ENCODE measurements around the gene FAHD1. TPM values are rescaled to one million over a fixed set of nuclear protein-coding genes. Genes with fewer than 3 reads are reported as not detected.
"Not testable (repeated sequence)": the region's sequence is repeated elsewhere in the genome, so short reads cannot be mapped to it uniquely, and the experiment has no call there.

The FAHD1 gene
- polyA plus RNA-seq, 2 donors, result 26.6 to 40.5 TPM

- Histone ChIP-seq H3K4me1 (ENCODE audit: control insufficient read depth in 2 of 2, insufficient read depth in 2 of 2, low read length in 1 of 2) (peaks cover 4% of the 10 kb centered on the region in 2 donors), H3K27me3 (ENCODE audit: control insufficient read depth in 1 of 2, insufficient read depth in 2 of 2, low read length in 2 of 2) (peaks cover 0 to 7% of the 10 kb centered on the region in 2 donors), H3K9me3 (ENCODE audit: control insufficient read depth in 2 of 2, insufficient read depth in 1 of 2, low read depth in 1 of 2, low read length in 1 of 2) (peaks cover 0 to 2% of the 10 kb centered on the region in 2 donors), H3K36me3 (ENCODE audit: control insufficient read depth in 2 of 2, insufficient read depth in 2 of 2, low read length in 1 of 2) (no peaks in the 10 kb centered on the region), H3K27ac (ENCODE audit: low read depth in 2 of 2, low read length in 1 of 2) (no peak overlapping the region), H3K4me3 (ENCODE audit: low read depth in 1 of 2, low read length in 2 of 2) (no peak overlapping the region)
- 59 to 60% methylated on average over 6 of the region's 6 CpGs for WGBS, 2 donors
Observed at GRCh38 chr16:1874854-1875253, 47.8 kb downstream of the FAHD1 start.

GRCh38 chr16:1876066-1876465 lies 49.1 kb downstream of the FAHD1 start:
- not testable (repeated sequence) for H3K27ac ChIP-seq (ENCODE audit: low read depth in 2 of 2, low read length in 1 of 2); H3K4me3 ChIP-seq (ENCODE audit: low read depth in 1 of 2, low read length in 2 of 2); H3K36me3 ChIP-seq (ENCODE audit: control insufficient read depth in 2 of 2, insufficient read depth in 2 of 2, low read length in 1 of 2); H3K4me1 ChIP-seq (ENCODE audit: control insufficient read depth in 2 of 2, insufficient read depth in 2 of 2, low read length in 1 of 2); H3K27me3 ChIP-seq (ENCODE audit: control insufficient read depth in 1 of 2, insufficient read depth in 2 of 2, low read length in 2 of 2); H3K9me3 ChIP-seq (ENCODE audit: control insufficient read depth in 2 of 2, insufficient read depth in 1 of 2, low read depth in 1 of 2, low read length in 1 of 2)
- WGBS, 2 donors, result 84 to 86% methylated on average over 13 of the region's 13 CpGs

- H3K9me3 ChIP-seq (ENCODE audit: control insufficient read depth in 2 of 2, insufficient read depth in 1 of 2, low read depth in 1 of 2, low read length in 1 of 2), result peaks cover 0 to 2% of the 10 kb centered on the region in 2 donors
- 68 to 79% methylated on average over 7 of the region's 7 CpGs for WGBS, 2 donors
- no peaks in the 10 kb centered on the region for H3K36me3 ChIP-seq (ENCODE audit: control insufficient read depth in 2 of 2, insufficient read depth in 2 of 2, low read length in 1 of 2)
- H3K4me1 ChIP-seq (ENCODE audit: control insufficient read depth in 2 of 2, insufficient read depth in 2 of 2, low read length in 1 of 2), result peaks cover 4% of the 10 kb centered on the region in 2 donors
- no peak overlapping the region for H3K4me3 ChIP-seq (ENCODE audit: low read depth in 1 of 2, low read length in 2 of 2)
- H3K27me3 ChIP-seq (ENCODE audit: control insufficient read depth in 1 of 2, insufficient read depth in 2 of 2, low read length in 2 of 2), result peaks cover 0 to 7% of the 10 kb centered on the region in 2 donors
- no peak overlapping the region for H3K27ac ChIP-seq (ENCODE audit: low read depth in 2 of 2, low read length in 1 of 2)
Observed at GRCh38 chr16:1876468-1876867, 49.5 kb downstream of the FAHD1 start.

- Histone ChIP-seq H3K4me3 (ENCODE audit: low read depth in 1 of 2, low read length in 2 of 2) (no peak overlapping the region), H3K4me1 (ENCODE audit: control insufficient read depth in 2 of 2, insufficient read depth in 2 of 2, low read length in 1 of 2) (peaks cover 2 to 4% of the 10 kb centered on the region in 2 donors), H3K9me3 (ENCODE audit: control insufficient read depth in 2 of 2, insufficient read depth in 1 of 2, low read depth in 1 of 2, low read length in 1 of 2) (peaks cover 0 to under 1% of the 10 kb centered on the region in 2 donors), H3K27me3 (ENCODE audit: control insufficient read depth in 1 of 2, insufficient read depth in 2 of 2, low read length in 2 of 2) (peaks cover 0 to 4% of the 10 kb centered on the region in 2 donors), H3K36me3 (ENCODE audit: control insufficient read depth in 2 of 2, insufficient read depth in 2 of 2, low read length in 1 of 2) (no peaks in the 10 kb centered on the region), H3K27ac (ENCODE audit: low read depth in 2 of 2, low read length in 1 of 2) (peak overlapping the region in 1 of 2 donors; percentile 26)
- WGBS, 2 donors, result 41 to 45% methylated on average over 6 of the region's 6 CpGs
Observed at GRCh38 chr16:1877089-1877488, 50.1 kb downstream of the FAHD1 start.

GRCh38 chr16:1877804-1878203 lies 50.8 kb downstream of the FAHD1 start:
- no peak overlapping the region for H3K27ac ChIP-seq (ENCODE audit: low read depth in 2 of 2, low read length in 1 of 2)
- no peaks in the 10 kb centered on the region for H3K4me1 ChIP-seq (ENCODE audit: control insufficient read depth in 2 of 2, insufficient read depth in 2 of 2, low read length in 1 of 2)
- H3K27me3 ChIP-seq (ENCODE audit: control insufficient read depth in 1 of 2, insufficient read depth in 2 of 2, low read length in 2 of 2), result no peaks in the 10 kb centered on the region
- H3K4me3 ChIP-seq (ENCODE audit: low read depth in 1 of 2, low read length in 2 of 2), result no peak overlapping the region
- no peaks in the 10 kb centered on the region for H3K9me3 ChIP-seq (ENCODE audit: control insufficient read depth in 2 of 2, insufficient read depth in 1 of 2, low read depth in 1 of 2, low read length in 1 of 2)
- WGBS, 2 donors, result 56 to 58% methylated on average over 11 of the region's 11 CpGs
- no peaks in the 10 kb centered on the region for H3K36me3 ChIP-seq (ENCODE audit: control insufficient read depth in 2 of 2, insufficient read depth in 2 of 2, low read length in 1 of 2)

GRCh38 chr16:1878256-1878655 lies 51.2 kb downstream of the FAHD1 start:
- H3K9me3 ChIP-seq (ENCODE audit: control insufficient read depth in 2 of 2, insufficient read depth in 1 of 2, low read depth in 1 of 2, low read length in 1 of 2), result no peaks in the 10 kb centered on the region
- no peaks in the 10 kb centered on the region for H3K4me1 ChIP-seq (ENCODE audit: control insufficient read depth in 2 of 2, insufficient read depth in 2 of 2, low read length in 1 of 2)
- WGBS, 2 donors, result 69 to 74% methylated on average over 5 of the region's 5 CpGs
- H3K36me3 ChIP-seq (ENCODE audit: control insufficient read depth in 2 of 2, insufficient read depth in 2 of 2, low read length in 1 of 2), result no peaks in the 10 kb centered on the region
- no peak overlapping the region for H3K4me3 ChIP-seq (ENCODE audit: low read depth in 1 of 2, low read length in 2 of 2)
- no peaks in the 10 kb centered on the region for H3K27me3 ChIP-seq (ENCODE audit: control insufficient read depth in 1 of 2, insufficient read depth in 2 of 2, low read length in 2 of 2)
- no peak overlapping the region for H3K27ac ChIP-seq (ENCODE audit: low read depth in 2 of 2, low read length in 1 of 2)

Other genes starting within 250 kb of the FAHD1 start
- gene IFT140, start 215.1 kb upstream of the FAHD1 start, polyA plus RNA-seq, result 1 to 10 TPM; 4.3 to 8.8 TPM
- 10 to 100 TPM in 1 of 2 donors, 1 to 10 TPM in 1; 4.8 to 10.5 TPM for gene CRAMP1, start 214.8 kb upstream of the FAHD1 start, polyA plus RNA-seq
- gene JPT2, start 148.9 kb upstream of the FAHD1 start, polyA plus RNA-seq, result 10 to 100 TPM; 20.5 to 31.0 TPM
- 10 to 100 TPM; 21.6 to 73.8 TPM for gene MAPK8IP3, start 121.0 kb upstream of the FAHD1 start, polyA plus RNA-seq
- 100 to 1,000 TPM in 1 of 2 donors, 10 to 100 TPM in 1; 51.0 to 102 TPM for gene NME3, start 55.7 kb upstream of the FAHD1 start, polyA plus RNA-seq
- 10 to 100 TPM in 1 of 2 donors, 1 to 10 TPM in 1; 6.6 to 23.0 TPM for gene EME2, start 54.4 kb upstream of the FAHD1 start, polyA plus RNA-seq
- 100 to 1,000 TPM in 1 of 2 donors, 10 to 100 TPM in 1; 62.4 to 115 TPM for gene MRPS34, start 54.1 kb upstream of the FAHD1 start, polyA plus RNA-seq
- 100 to 1,000 TPM in 1 of 2 donors, 10 to 100 TPM in 1; 69.1 to 126 TPM for gene SPSB3, start 44.6 kb upstream of the FAHD1 start, polyA plus RNA-seq
- 10 to 100 TPM; 41.5 to 57.8 TPM for gene NUBP2, start 44.2 kb upstream of the FAHD1 start, polyA plus RNA-seq
- under 1 TPM; 0.01 to 0.14 TPM for gene IGFALS, start 33.5 kb upstream of the FAHD1 start, polyA plus RNA-seq
- gene HAGH, start 381 bp upstream of the FAHD1 start, polyA plus RNA-seq, result 10 to 100 TPM; 41.1 to 57.9 TPM
- under 1 TPM in 1 of 2 donors, not detected in 1; 0.08 TPM for gene MEIOB, start 45.0 kb downstream of the FAHD1 start, polyA plus RNA-seq
- gene HS3ST6, start 91.2 kb downstream of the FAHD1 start, polyA plus RNA-seq, result 10 to 100 TPM in 1 of 2 donors, 1 to 10 TPM in 1; 8.0 to 16.3 TPM
- gene MSRB1, start 116.0 kb downstream of the FAHD1 start, polyA plus RNA-seq, result 10 to 100 TPM; 25.9 to 52.7 TPM
- under 1 TPM; 0.06 to 0.14 TPM for gene RPL3L, start 127.5 kb downstream of the FAHD1 start, polyA plus RNA-seq
- gene NDUFB10, start 132.3 kb downstream of the FAHD1 start, polyA plus RNA-seq, result 100 to 1,000 TPM; 160 to 207 TPM
- 1,000 to 10,000 TPM; 2,871 to 3,908 TPM for gene RPS2, start 137.6 kb downstream of the FAHD1 start, polyA plus RNA-seq
- under 1 TPM; 0.06 to 0.20 TPM for gene RNF151, start 139.7 kb downstream of the FAHD1 start, polyA plus RNA-seq
- gene TBL3, start 144.8 kb downstream of the FAHD1 start, polyA plus RNA-seq, result 10 to 100 TPM; 56.6 to 59.0 TPM
- 1 to 10 TPM; 2.7 to 9.3 TPM for gene NOXO1, start 154.3 kb downstream of the FAHD1 start, polyA plus RNA-seq
- gene GFER, start 157.0 kb downstream of the FAHD1 start, polyA plus RNA-seq, result 10 to 100 TPM; 13.1 to 23.1 TPM
- under 1 TPM; 0.06 to 0.36 TPM for gene SYNGR3, start 162.8 kb downstream of the FAHD1 start, polyA plus RNA-seq
- 10 to 100 TPM; 27.9 to 36.4 TPM for gene ZNF598, start 182.6 kb downstream of the FAHD1 start, polyA plus RNA-seq
- gene NPW, start 192.6 kb downstream of the FAHD1 start, polyA plus RNA-seq, result under 1 TPM; 0.22 to 0.53 TPM
- gene NHERF2, start 199.7 kb downstream of the FAHD1 start, polyA plus RNA-seq, result 10 to 100 TPM; 26.3 to 36.1 TPM
- 10 to 100 TPM; 15.1 to 16.2 TPM for gene NTHL1, start 220.6 kb downstream of the FAHD1 start, polyA plus RNA-seq
- gene TSC2, start 220.8 kb downstream of the FAHD1 start, polyA plus RNA-seq, result 10 to 100 TPM; 31.1 to 66.6 TPM